Superior temporal gyrus (tissue), 1 donor: ENCODE data around the gene TTLL5.

Source experiments
- DNase-seq: peaks from one replicate; pipeline ENCODE4 v3.0.0-alpha.2; 2016; ENCODE audit errors: extremely low spot score

TTLL5 gene

DNA sequence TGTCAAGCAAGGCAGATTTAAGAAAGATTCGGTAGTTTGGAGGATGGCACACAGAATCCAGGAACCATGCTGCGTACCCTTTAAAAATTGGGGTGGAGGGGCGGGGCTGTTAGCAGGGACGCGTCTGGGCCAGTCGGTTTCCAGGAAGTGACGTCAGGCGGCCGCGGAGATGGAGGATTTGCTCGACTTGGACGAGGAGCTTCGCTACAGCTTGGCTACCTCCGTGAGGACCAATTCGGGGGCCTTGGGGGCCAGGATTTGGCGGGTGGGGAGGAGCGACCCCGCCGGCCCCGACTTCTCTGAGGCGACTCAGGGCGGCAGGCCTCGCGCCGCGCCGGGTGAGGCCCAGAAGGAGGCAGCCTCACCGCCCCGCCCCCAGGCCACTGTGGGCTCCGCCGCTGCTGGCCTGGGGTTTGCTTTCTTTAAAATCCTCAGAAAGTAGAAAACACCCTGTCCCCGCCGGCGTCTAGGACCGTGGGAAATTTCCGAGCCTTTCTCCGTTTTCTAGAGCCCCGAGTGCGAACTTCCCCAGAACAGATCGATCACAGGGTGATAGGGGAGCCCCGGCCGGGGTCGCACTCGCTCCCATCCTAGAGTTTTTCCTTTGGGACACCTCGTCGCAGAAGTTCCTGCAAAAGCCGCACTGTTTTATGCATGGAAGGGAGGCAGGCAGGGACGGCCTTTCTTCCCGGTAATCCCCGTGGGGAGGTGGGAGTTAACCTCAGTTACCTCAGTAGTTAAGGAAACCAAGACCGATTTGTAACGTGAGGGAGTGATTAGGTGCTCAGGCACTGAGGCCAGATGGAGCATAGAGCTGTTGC is 324.8 kb downstream of the TTLL5 start, which contains the start of gene IFT43:
Gene IFT43, plus strand, starts transcription at position 146 of the 821 bp plus-strand sequence. Its CDS starts 24 bp downstream, at position 170.
- DNase-seq, result peak; percentile 91

DNA sequence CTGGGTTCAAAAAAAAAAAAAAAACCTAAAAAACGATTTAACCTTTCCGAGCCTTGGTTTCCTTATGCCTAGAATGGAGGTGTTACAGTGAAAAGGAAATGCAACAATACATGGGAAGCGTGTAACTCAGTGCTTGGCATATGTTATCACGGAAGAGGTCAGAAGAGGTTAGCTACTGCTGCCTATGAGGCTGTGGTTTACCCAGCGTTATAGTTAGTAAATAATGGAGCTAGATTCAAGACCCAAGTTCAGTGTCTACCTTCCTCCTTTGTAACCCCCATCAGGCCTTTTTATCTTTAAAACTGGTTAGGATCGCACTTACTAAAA is 325.4 kb downstream of the TTLL5 start:
- DNase-seq, result no peak

DNA sequence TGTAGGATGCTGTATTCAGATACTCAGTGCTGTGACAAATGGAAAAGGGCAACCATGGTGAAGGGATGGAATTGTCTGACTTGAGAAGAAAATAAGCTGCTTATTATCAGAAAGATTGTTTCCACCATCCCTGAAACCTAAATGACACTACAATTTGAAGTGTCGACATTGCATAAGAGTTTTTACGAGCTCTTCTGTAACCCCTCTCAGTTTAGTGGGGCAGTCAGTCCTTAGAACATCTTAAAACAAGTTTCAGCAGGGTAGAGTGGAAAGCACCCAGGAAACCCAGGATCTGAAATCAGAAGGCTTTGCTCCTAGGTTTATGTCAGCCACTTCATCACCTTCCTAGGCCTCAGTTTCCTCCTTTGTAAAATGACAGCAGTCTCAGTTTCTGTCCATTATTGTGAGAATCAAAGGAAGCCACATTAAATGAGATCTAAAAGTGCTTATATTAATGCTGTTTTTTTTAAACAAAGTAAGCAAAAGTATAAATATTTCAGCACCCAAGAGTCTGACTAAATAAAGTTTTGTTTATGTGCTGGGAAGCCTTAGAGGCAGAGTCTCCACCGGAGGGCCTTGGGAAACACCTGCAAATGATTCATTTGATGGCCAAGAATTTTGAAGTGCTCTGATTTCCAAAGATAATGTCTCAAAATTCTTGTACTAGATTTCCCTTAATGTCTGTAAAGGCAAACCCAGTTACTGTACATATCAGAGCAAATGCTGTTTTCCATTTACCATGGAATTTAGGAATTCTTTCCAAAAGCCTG is 326.3 kb downstream of the TTLL5 start:
- no peak for DNase-seq

DNA sequence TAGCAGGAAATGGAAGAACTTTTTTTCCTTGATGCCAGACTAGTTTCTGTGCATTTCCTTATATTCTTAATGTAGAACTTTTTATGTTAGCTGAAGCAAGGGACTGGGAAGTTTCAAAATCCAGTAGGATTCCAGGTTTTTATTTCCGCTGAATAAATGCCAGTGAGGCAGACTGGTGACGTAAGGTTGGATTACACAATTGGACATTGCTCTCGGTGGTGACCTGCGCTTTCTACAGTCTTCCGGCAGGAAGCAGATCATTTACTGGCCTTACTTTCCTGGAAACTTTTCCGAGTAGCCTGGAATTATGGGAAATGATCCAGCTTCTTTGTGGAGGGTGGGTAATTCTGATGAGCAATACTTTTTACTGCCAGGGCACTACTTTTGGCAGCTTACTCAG is 328.1 kb downstream of the TTLL5 start:
- DNase-seq, result no peak

DNA sequence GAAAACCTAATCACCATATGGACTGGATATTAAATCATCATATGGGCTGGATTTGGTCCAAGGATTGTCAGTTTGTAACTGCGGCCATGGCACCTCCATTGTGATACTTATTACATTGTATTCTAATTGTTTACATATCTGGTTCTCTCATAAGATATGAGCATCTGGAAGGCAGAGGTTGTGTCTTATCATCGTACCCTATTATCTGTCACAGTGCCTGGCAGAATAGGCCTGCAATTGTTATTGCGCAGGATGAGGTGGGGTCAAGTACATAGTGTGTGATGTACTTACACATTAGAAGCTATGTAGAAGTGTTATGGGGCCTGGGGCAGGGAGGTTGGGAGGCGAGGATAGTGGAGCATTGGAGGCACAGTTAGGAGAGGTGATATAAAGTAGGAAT is 329.3 kb downstream of the TTLL5 start:
- DNase-seq, result no peak

DNA sequence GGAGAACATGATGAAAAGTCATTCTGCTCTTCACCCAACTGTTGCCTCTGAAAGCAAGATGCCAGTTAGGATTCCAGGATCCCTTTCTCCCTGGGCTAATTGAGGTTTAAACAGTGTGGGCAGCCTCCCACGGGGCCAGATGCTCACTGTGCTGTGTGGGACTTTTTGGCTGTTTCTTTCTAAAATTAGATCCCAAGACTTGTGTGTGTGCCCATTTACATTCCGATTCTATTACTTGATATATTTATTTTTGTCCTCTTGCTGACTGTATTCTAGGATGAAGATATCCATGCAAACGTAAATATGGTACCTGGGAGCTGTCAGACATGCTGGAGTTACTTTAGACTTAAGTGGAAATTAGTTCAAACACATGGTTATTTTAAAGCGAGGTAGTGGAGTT is 330.7 kb downstream of the TTLL5 start:
- no peak for DNase-seq

DNA sequence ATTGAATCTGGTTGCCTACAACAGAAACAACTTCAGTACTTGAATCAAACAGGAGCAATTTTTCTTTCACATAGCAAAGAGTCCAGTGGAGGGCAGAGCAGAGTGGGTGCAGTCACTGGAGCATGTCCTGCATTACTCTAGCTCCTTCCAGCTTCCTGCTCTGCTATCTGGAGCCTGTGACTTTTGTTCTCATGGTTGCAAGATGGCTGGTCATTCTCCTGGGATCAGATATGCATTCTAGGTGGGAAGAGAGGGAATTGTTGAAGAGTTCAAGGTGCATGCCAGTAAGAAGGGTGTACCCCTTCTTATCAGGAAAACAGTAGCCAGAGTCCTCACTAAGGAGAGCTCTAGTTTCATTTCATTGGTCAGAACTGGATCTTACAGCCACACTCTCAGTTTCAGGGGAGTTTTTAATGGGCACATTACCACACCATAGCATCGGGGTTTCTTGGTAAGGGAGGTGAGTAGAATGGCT is 332.6 kb downstream of the TTLL5 start:
- DNase-seq, result no peak

DNA sequence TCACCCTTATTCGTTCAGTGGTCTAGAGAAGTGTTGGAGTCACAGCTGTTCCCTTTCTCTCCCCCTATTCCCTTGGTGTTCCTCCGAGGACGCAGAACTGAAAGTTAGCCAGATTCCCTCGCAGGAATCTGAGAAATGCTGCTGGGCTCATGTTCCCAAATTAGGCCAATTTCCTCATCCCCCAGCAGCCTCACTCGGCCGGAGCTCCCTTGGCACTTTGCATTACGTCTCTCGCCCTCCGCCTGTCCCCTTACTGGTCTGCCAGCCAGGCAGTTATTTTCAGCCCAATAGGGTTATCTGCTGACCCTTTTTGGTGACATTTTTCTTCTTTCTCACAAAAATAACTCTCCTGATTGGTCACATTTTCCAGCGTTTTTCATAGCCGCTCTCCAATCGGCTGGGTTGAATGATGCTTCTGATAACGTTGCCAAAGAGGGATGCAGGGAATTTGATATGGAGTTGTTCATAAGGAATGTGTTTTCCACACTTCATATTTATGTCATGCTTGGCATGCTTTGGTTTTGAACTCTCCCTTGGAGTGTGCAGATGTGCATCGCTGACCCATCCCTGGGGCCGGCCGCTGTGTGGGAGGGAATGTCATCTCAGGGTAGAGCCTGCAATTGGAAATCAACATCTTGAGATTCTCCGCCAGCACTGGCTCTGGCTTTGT is 334.5 kb downstream of the TTLL5 start:
- no peak for DNase-seq

DNA sequence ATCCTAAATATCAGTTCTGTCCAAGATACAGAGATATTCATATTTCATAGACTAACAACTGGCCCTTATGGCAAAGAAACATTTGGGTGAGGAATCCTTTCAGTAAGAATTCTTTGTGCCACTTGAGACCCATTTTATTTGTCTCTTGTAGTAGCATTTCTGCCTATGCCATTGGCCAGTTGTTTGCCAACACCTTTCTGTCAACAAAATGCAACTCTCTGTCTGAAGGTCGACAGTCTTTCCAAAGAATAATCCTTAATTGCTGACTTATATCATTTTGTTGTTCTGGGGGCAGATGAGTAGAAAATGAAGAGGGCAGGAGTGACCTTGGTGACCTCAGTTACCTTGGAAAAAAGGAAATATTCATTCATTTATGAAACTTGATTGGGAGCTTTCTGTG is 335.4 kb downstream of the TTLL5 start:
- DNase-seq, result no peak

DNA sequence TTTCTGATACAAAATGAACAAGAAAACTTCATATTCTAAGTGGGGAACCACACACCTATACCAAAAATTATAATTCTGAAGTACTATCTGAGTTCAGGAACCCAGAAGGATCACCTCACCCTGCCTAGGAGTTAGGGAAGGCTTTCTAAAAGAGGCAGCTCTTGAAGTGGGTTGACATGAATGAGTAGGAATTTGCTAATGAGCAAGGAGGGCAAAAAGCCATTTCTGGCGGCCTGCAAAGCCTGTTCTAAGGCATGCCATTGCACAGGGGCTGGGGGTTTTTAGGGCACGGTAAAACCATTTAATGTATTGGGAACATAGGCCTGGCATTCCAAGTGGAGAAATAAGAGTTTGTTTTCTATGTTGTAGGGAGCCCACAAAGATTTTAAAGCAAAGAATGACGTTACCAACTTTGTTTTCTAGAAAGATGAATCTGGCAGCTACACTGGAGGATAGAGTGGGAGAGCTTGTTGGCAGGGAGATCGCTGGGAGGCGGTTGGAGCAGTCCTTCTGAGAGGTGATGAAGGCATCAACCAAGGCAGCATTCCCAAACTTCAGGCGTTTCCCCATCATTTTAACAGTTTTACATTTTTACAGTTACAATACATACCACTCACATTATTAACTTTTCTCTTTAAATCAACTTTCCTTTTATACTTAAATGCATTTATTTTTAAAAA is 338.6 kb downstream of the TTLL5 start:
- DNase-seq, result peak; percentile 65

DNA sequence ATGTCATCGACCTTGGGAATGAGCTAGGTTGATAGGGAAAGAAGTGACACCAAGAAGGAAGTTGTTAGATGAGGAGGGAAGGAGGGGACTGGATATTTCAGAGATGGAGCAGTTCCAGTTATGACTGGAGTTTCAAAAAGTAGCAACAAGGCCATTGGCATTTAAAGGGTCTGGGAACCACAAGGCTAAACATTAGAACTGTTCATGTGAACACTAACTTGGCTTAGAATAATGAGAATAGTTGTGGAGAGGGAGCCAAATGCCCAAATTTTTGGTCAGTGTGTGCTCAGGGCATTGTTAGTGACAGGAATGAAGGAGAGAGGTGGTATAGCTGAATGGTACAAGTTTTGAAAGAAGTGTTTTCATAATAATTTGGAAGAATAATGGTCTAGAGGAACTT is 341.3 kb downstream of the TTLL5 start:
- DNase-seq, result no peak
